ENCODE measurements around the gene ZC3H12D. TPM values are rescaled to one million over a fixed set of nuclear protein-coding genes. Genes with fewer than 3 reads are reported as not detected.

The ZC3H12D gene
- total and polyA plus RNA-seq, 2 of the 8 experiments (the other 6 are each of a cell fraction or from before 2014, with no cell fraction given) = 0.05 to 0.07 TPM

DNA sequence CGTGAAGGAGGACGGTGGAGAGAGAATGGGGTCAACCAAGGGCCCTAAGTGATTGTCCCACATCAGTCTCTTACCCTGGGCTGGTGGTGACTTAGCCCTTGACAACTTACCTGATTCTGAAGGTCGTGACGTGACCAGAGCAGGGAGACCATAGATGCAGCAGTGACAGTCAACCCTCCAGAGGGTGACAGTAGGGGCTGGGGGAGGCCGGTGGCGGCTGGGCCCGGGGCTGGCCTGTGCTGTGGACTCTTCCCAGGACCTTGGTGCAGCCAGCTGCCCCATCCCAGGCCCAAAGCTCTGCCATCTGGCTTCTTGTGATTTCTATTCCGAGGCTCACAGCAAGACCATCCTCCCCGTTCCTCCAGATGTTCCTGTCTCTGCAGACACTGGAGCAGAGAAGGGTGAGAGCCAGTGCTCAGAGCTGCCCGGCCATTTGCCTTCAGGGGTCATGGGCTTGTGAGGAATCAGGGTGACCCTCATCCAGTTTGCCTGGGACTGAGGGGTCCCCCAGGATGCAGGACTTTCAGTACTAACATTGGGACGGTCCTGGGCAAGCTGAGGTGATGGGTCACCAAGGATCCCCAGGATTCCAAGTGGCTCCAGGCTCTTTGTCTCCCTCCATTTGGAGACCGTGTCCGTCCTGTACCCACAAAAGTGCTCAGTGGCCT is 48.8 kb downstream of the ZC3H12D start:
- no peak for DNase-seq (ENCODE audit: low read depth in 1 of 2, low spot score in 2 of 2)
- H3K9me3 ChIP-seq (ENCODE audit: insufficient read depth in 2 of 2, low read depth in 1 of 2, low read length in 1 of 2) = no peaks in the 10 kb centered on the region
- H3K4me2 ChIP-seq (ENCODE audit: insufficient read depth in 1 of 2, low read depth in 2 of 2, low read length in 2 of 2) = no peak overlapping the region
- 90% methylated on average over 13 of the region's 13 CpGs; no CpG with 5 or more reads in 1 of the 2 experiments for WGBS, 2 experiments (ENCODE audit: extremely low coverage in 1 of 2, insufficient coverage in 1 of 2, insufficient read length in 1 of 2, insufficient replicate concordance in 2 of 2, low coverage in 1 of 2, low lambda C conversion rate in 2 of 2, missing lambda C conversion rate in 1 of 2)
- no peak overlapping the region for H4K91ac ChIP-seq (replicated peaks; ENCODE audit: insufficient read length, low read length)
- H2BK120ac ChIP-seq (replicated peaks; ENCODE audit: low read depth, low read length) = no peak overlapping the region
- H3K56ac ChIP-seq (replicated peaks; ENCODE audit: insufficient read length, low read depth, low read length) = no peak overlapping the region
- no peak overlapping the region for H3K4ac ChIP-seq (replicated peaks; ENCODE audit: insufficient read length, low read depth, low read length)
- no peak overlapping the region for H3K9ac ChIP-seq (replicated peaks in 1 of 4; ENCODE audit: extremely low read depth in 1 of 4, low read depth in 3 of 4, low read length in 3 of 4)
- no peaks in the 10 kb centered on the region for H3K27me3 ChIP-seq (replicated peaks in 1 of 4; ENCODE audit: control insufficient read depth in 3 of 4, extremely low read depth in 1 of 4, insufficient read depth in 3 of 4, low read length in 3 of 4)
- H3K79me2 ChIP-seq (ENCODE audit: control insufficient read depth in 1 of 2, insufficient read depth in 2 of 2, low read length in 2 of 2) = no peaks in the 10 kb centered on the region
- no peak for FAIRE-seq
- POLR2A ChIA-PET (ENCODE audit: partially characterized antibody) = interaction anchor here (0.7 kb wide), 1 partner anchor 11 kb away, joined by 3 read pairs; no protein-coding TSS in a partner anchor
- no peak overlapping the region for H2BK20ac ChIP-seq (ENCODE audit: low read length)
- no peak overlapping the region for H2BK15ac ChIP-seq (ENCODE audit: low read length)
- no peaks in the 10 kb centered on the region for H3K4me1 ChIP-seq (replicated peaks in 1 of 4; ENCODE audit: control insufficient read depth in 3 of 4, insufficient read depth in 4 of 4, low read length in 3 of 4)
- no peaks in the 10 kb centered on the region for H4K20me1 ChIP-seq (replicated peaks in 1 of 2; ENCODE audit: control insufficient read depth in 1 of 2, insufficient read depth in 2 of 2, low read length in 2 of 2)
- no peaks in the 10 kb centered on the region for H3K23me2 ChIP-seq (ENCODE audit: low read depth, low read length)
- no peak overlapping the region; the same call in 1 of the 2 replicates for H3K18ac ChIP-seq (ENCODE audit: extremely low read depth, low read length)
- no peak overlapping the region for H2AK5ac ChIP-seq (ENCODE audit: low read depth, low read length)
- H3K23ac ChIP-seq (ENCODE audit: insufficient read length) = no peak overlapping the region
- no peak overlapping the region for H3K14ac ChIP-seq (ENCODE audit: insufficient read length)
- H4K5ac ChIP-seq (ENCODE audit: insufficient read length, low read depth, low read length) = no peak overlapping the region
- H2AFZ ChIP-seq (ENCODE audit: low read length) = no peak overlapping the region
- 0 out of 2 replicates have a peak overlapping the region, but pooled peaks have one; percentile 14 for H2BK12ac ChIP-seq (ENCODE audit: low read depth, low read length)
- no peak overlapping the region for H2BK5ac ChIP-seq (ENCODE audit: low read depth, low read length)
- peak overlapping the region; percentile 21; the same call in 1 of the 2 replicates for H4K8ac ChIP-seq (ENCODE audit: extremely low read depth, insufficient read depth, low read length)
- CTCF ChIA-PET (ENCODE audit: partially characterized antibody) = interaction anchor here (0.5 to 2.0 kb wide), 10 partner anchors 11 to 392 kb away, joined by 3 to 8 read pairs (median 4); no protein-coding TSS in a partner anchor
- H3K36me3 ChIP-seq (ENCODE audit: control insufficient read depth in 2 of 4, insufficient read depth in 4 of 4, low read length in 3 of 4) = no peaks in the 10 kb centered on the region
- H3K79me1 ChIP-seq (ENCODE audit: low read depth, low read length) = no peaks in the 10 kb centered on the region
- H3K27ac ChIP-seq (ENCODE audit: low read depth, low read length) = no peak overlapping the region
- no peak overlapping the region for H3K4me3 ChIP-seq (ENCODE audit: extremely low read depth in 1 of 4, insufficient read depth in 2 of 4, low read depth in 3 of 4, low read length in 4 of 4)
- TF ChIP-seq CEBPB (IDR thresholded peaks at IDR 0.05; ENCODE audit: low read depth, low read length) (no peak), KDM5A (IDR thresholded peaks at IDR 0.05; ENCODE audit: low read length) (no peak), RAD21 (IDR thresholded peaks at IDR 0.05 in 1 of 2, conservative IDR thresholded peaks at IDR 0.05 in 1 of 2; ENCODE audit: low read depth in 2 of 2, low read length in 2 of 2) (no peak), RBBP5 (IDR thresholded peaks at IDR 0.05; ENCODE audit: borderline replicate concordance, low read depth, low read length) (no peak), POLR2A (IDR thresholded peaks at IDR 0.05; ENCODE audit: control extremely low read depth in 1 of 2, low read depth in 2 of 2, low read length in 2 of 2) (no peak), BRCA1 (IDR thresholded peaks at IDR 0.05; ENCODE audit: low read depth, low read length) (no peak), CTBP2 (IDR thresholded peaks at IDR 0.05; ENCODE audit: borderline replicate concordance, insufficient read depth, insufficient read length, low read length) (no peak), POU5F1 (IDR thresholded peaks at IDR 0.05; ENCODE audit: low read depth, low read length) (no peak), GTF2F1 (IDR thresholded peaks at IDR 0.05; ENCODE audit: borderline replicate concordance, low read depth, low read length) (no peak), YY1 (IDR thresholded peaks at IDR 0.05; ENCODE audit: low read depth, low read length) (no peak), CBX5 (IDR thresholded peaks at IDR 0.05; ENCODE audit: low read depth, low read length) (no peak), SAP30 (IDR thresholded peaks at IDR 0.05; ENCODE audit: insufficient read depth, insufficient replicate concordance, low read length) (no peak), TCF12 (IDR thresholded peaks at IDR 0.05; ENCODE audit: low read depth, low read length) (no peak)
